ENCODE measurements around the gene ARHGAP25. TPM values are rescaled to one million over a fixed set of nuclear protein-coding genes. Genes with fewer than 3 reads are reported as not detected.

Gene ARHGAP25
- total RNA-seq, 1 experiment from 2014 or later = 0.27 TPM

DNA sequence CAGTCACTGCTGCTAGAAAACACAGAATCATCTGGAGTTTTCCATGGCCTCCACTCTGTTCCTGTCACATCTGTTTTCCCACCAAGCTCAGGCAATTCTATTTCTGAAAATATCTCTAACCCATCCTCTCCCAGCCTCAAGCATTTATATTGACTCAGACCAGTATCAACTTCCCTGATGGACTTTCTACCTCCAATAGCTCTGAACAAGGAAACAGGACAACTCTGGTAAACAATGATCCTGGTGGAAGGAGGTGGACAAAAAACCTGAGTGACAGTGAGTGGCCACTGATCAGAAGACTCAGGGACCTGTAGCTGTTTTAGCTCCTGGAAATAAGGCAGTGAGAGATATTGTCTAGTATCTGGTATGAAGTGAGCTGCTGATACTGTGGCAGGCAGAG is 113.1 kb downstream of the ARHGAP25 start (continued):
- TF ChIP-seq SIN3A (IDR thresholded peaks at IDR 0.05; ENCODE audit: low read depth) = no peak
- no peak for TF ChIP-seq POLR2A (IDR thresholded peaks at IDR 0.05; ENCODE audit: borderline replicate concordance, extremely low read depth, insufficient read depth, insufficient read length)
- TF ChIP-seq EGR1 (IDR thresholded peaks at IDR 0.05; ENCODE audit: low read depth) = no peak

DNA sequence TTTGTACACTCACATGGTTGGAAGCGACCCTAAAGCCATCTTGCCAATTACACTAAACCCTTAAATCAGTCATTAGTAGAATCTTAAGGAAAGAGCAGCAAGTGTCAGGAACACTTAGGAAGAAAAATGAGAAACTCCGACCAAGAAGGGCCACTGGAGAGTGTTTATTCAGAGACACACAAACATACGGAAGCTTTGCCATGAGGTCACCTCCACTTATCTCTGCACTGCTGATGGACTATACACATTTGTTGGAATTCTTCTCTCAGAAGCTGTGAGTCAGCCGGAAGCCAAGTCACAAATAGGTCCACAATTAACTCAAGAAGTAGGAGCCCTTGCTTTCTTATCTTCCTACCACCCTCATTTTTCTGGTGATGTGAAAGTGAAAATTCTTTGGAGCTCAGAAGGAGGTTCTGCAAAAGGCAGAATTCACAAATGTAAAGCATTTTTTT is 115.0 kb downstream of the ARHGAP25 start:
- Histone ChIP-seq H4K20me1 (ENCODE audit: insufficient read depth) (no peaks in the 10 kb centered on the region), H3K9ac (ENCODE audit: low read length) (no peak overlapping the region), H3K9me3 (ENCODE audit: control insufficient read depth in 1 of 2, insufficient read depth in 1 of 2, low read depth in 1 of 2, low read length in 2 of 2) (no peaks in the 10 kb centered on the region), H3K4me2 (ENCODE audit: low read length) (no peak overlapping the region), H3K9me2 (ENCODE audit: insufficient read depth) (no peaks in the 10 kb centered on the region; the same call in 1 of the 2 replicates), H3K4me3 (replicated peaks in 1 of 2; ENCODE audit: low read depth in 1 of 2, low read length in 2 of 2) (no peak overlapping the region), H2AFZ (ENCODE audit: low read depth, low read length, poor library complexity, severe bottlenecking) (no peak overlapping the region), H3K79me2 (ENCODE audit: insufficient read depth, low read length) (no peaks in the 10 kb centered on the region), H3K36me3 (ENCODE audit: control insufficient read depth in 1 of 2, insufficient read depth in 2 of 2, low read length in 2 of 2) (no peaks in the 10 kb centered on the region), H3K27ac (ENCODE audit: low read depth, low read length) (no peak overlapping the region), H3K27me3 (ENCODE audit: insufficient read depth, low read length) (peaks cover 19% of the 10 kb centered on the region), H3K4me1 (ENCODE audit: control insufficient read depth in 1 of 2, insufficient read depth in 2 of 2, low read length in 2 of 2) (no peaks in the 10 kb centered on the region)
- DNase-seq (ENCODE audit: low read depth, low spot score) (no peak), ATAC-seq (no peak)
- no peak for TF ChIP-seq ZNF274 (IDR thresholded peaks at IDR 0.05; ENCODE audit: low read depth, low read length)
- TF ChIP-seq, protein P1, sequence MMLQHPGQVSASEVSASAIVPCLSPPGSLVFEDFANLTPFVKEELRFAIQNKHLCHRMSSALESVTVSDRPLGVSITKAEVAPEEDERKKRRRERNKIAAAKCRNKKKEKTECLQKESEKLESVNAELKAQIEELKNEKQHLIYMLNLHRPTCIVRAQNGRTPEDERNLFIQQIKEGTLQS (IDR thresholded peaks at IDR 0.05) = no peak
- TF ChIP-seq, protein P2, sequence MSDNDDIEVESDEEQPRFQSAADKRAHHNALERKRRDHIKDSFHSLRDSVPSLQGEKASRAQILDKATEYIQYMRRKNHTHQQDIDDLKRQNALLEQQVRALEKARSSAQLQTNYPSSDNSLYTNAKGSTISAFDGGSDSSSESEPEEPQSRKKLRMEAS (IDR thresholded peaks at IDR 0.05) = no peak
- ChIA-PET RAD21 (ENCODE audit: low non-redundant PET in 1 of 2, low total read pairs in 2 of 2, uncharacterized antibody in 2 of 2, unreplicated experiment in 2 of 2) (no interaction called here), CTCF (interaction anchor here (1.0 to 1.3 kb wide), 2 partner anchors 10 to 14 kb away, joined by 3 to 5 read pairs; no protein-coding TSS in a partner anchor), POLR2A (no interaction called here)
- intact Hi-C loops (cut with micrococcal nuclease) = no loop called here
- no TSS peak for BruUV-seq (replicated peaks)

DNA sequence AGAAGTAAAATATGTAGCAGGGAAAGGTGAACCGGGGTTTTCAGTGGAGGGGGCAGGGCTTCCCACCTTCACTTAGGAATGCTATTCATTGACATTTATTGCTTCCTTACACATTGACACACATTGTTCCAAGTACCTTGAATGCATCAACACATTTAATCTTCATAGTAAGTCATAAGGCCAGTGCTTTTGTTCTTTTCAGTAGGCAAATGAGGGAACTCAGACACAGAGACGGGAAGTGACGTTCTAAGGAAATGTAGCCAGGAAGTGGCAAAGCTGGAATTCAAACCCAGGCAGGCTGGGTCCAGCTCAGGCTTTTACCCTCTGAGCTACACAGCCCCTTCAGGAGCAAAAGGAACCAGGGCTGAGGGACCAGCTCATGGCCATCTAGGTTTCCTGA is 115.9 kb downstream of the ARHGAP25 start:
- Histone ChIP-seq H3K4me2 (ENCODE audit: low read length) (no peak overlapping the region), H3K4me3 (replicated peaks in 1 of 2; ENCODE audit: low read depth in 1 of 2, low read length in 2 of 2) (no peak overlapping the region), H3K9ac (ENCODE audit: low read length) (no peak overlapping the region), H3K9me2 (ENCODE audit: insufficient read depth) (no peaks in the 10 kb centered on the region; the same call in 1 of the 2 replicates), H3K4me1 (ENCODE audit: control insufficient read depth in 1 of 2, insufficient read depth in 2 of 2, low read length in 2 of 2) (no peaks in the 10 kb centered on the region), H3K36me3 (ENCODE audit: control insufficient read depth in 1 of 2, insufficient read depth in 2 of 2, low read length in 2 of 2) (no peaks in the 10 kb centered on the region), H3K27ac (ENCODE audit: low read depth, low read length) (no peak overlapping the region), H3K9me3 (ENCODE audit: control insufficient read depth in 1 of 2, insufficient read depth in 1 of 2, low read depth in 1 of 2, low read length in 2 of 2) (no peaks in the 10 kb centered on the region), H3K27me3 (ENCODE audit: insufficient read depth, low read length) (peaks cover 19% of the 10 kb centered on the region), H4K20me1 (ENCODE audit: insufficient read depth) (no peaks in the 10 kb centered on the region), H3K79me2 (ENCODE audit: insufficient read depth, low read length) (no peaks in the 10 kb centered on the region), H2AFZ (ENCODE audit: low read depth, low read length, poor library complexity, severe bottlenecking) (no peak overlapping the region)
- ATAC-seq (no peak), DNase-seq (ENCODE audit: low read depth, low spot score) (no peak)
- intact Hi-C loops (cut with micrococcal nuclease) = no loop called here
- ChIA-PET RAD21 (ENCODE audit: low non-redundant PET in 1 of 2, low total read pairs in 2 of 2, uncharacterized antibody in 2 of 2, unreplicated experiment in 2 of 2) (no interaction called here), CTCF (interaction anchor here (1.0 kb wide), 1 partner anchor 15 kb away, joined by 3 read pairs; no protein-coding TSS in a partner anchor), POLR2A (no interaction called here)
- no TSS peak for BruUV-seq (replicated peaks)
- TF ChIP-seq SRF (IDR thresholded peaks at IDR 0.05; ENCODE audit: low read depth) (no peak), YY1 (IDR thresholded peaks at IDR 0.05; ENCODE audit: extremely low read depth, insufficient replicate concordance, low read depth, low read length) (no peak)
